Hematopoietic multipotent progenitor cell (in vitro differentiated cells): ENCODE measurements around the gene FAF1. TPM values are rescaled to one million over a fixed set of nuclear protein-coding genes. Genes with fewer than 3 reads are reported as not detected.
"Not testable (repeated sequence)": the region's sequence is repeated elsewhere in the genome, so short reads cannot be mapped to it uniquely, and the experiment has no call there.

Experiments
- DNase-seq, 3 donors: peaks; one replicate each; pipeline ENCODE4 v3.0.0-alpha.2; 2011 to 2015; ENCODE audit warnings: low read depth in 2 of 3, low spot score in 2 of 3
- total RNA-seq: library from RNA; depleted of rRNA; stranded (reverse); fragments of >200 nt; gene quantifications from one replicate; pipeline ENCODE4 v1.2.3, GENCODE V29; 2012

Gene FAF1
- total RNA-seq, 1 donor, result 14.0 TPM

- DNase-seq, result no peak
These were observed 7.5 kb upstream of the FAF1 start for GRCh38 chr1:50967416-50968157.

DNA sequence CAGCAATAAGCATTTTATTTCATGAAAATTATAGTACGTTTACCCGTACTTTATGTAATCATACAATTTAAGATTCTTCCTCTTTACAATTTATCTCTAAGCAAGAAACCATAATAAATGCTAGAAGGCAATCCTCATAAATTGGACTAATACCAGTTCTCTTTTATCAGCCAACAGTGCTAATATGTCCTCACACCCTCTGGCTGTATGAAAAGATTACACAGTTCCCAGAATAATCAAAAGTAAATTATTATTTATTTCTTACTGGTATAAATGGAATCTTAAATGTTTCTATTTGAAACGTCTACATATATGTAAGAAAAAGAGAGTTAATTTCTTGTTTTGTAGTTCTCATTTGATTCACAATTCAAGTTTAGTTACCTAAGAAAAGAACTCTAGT lies 6.9 kb upstream of the FAF1 start:
- DNase-seq, result no peak

DNA sequence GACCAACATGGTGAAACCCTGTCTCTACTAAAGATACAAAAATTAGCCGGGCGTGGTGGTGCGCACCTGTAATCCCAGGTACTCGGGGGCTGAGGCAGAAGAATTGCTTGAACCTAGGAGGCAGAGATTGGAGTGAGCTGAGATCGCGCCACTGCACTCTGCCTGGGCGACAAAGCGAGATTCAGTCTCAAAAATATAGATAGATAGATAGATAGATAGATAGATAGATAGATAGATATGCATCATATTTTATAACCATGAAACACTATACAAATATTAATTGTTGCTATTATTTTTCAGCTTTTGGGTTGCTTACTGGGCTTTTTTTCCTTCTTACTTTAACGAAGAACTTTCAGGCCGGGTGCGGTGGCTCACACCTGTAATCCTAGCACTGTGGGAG lies 4.8 kb upstream of the FAF1 start:
- DNase-seq, result no peak

DNA sequence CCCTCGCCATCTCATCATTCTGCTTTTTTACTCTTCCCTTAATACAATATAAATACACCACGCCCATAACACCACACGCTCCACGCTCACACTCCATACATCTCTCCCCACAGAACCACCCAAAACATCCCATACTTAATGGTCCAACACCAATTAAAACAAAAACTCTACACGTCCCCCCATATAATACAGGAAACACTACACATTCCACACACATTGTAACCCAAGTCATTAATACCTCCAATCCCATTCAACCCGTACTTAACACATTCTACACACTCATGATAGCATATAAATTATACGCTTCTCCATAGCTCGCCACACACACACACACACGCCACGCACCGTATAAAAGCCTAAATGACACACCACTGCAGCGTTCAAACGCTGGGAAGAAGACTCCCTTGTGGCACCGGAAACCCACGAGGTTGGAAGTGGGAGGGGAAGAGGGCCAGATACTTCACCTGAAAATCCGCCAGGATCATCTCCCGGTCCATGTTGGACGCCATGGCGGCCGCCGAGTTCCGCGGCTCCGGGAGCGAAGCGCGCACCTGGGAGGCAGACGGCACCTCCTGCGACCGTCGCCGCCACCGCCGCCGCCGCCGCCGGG lies 659 bp downstream of the FAF1 start:
- DNase-seq, result peak in 1 of 3 donors; percentile 48

DNA sequence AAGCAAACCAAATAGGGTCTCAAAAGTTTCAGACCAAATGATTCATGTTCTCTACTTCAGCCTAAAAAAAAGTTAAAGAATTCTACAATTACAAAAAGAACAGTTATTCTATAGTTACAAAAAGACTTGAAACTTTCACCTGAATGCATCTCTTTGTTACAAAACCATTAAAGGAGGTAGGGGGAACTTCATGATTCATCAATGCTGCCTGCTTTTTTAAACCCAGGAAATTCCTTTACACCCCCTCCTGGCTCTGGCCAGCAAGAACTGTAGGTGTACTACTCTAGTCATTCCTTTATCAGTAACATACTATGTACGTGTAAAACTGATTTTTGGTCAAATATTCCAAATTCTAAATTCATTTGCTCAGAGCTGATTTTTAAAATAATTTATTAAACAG lies 5.0 kb downstream of the FAF1 start:
- no peak for DNase-seq

- DNase-seq, result not testable (repeated sequence)
These were observed 7.5 kb downstream of the FAF1 start for GRCh38 chr1:50952566-50952965.

DNA sequence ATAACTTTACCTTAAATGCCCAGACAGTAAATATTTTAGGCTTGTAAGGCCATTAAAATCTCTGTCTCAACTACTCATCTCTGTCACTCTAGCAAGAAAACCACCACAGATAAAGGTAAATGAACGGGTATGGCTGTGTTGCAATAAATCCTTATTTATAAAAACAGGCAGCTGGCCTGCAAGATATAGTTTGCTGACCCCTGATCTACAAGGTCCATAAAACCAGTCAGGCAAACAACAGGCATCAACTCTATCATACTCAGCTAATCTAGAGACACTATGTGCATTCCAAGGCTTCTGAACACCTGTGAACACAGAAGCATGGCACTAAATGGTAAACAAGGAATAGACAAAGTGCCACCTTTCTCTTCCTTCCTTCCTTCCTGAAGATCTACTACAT lies 9.7 kb downstream of the FAF1 start:
- DNase-seq, result no peak

DNA sequence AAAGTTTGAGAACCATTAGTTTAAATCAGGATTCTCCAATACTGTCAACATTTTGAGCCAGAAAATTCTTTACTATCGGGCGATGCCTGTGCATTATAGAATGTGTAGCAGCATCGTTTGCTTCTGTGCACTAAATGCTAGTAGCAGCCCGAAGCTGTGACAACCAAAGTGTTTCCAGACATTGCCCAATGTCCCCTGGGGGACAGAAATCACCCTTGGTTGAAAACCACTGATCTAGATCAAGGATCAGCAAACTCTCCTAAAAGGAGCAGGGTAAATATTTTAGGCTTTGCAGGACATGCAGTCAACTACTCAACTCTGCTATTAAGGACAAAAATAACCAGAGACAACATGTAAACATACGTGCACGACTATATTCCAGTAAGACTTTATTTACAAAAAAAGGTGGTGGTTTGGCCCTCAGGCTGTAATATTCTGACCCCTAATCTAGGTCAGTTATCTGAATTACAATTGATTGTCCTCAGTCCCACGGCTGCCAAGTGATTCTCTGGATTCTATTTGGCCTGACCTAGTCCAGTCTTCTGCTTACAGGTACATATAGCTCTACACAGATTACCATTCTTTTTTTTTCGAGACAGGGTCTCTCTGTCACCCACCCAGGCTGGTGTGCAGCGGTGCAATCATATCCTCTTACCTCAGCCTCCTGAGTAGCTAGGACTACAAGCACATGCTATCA lies 10.6 kb downstream of the FAF1 start:
- no peak for DNase-seq

DNA sequence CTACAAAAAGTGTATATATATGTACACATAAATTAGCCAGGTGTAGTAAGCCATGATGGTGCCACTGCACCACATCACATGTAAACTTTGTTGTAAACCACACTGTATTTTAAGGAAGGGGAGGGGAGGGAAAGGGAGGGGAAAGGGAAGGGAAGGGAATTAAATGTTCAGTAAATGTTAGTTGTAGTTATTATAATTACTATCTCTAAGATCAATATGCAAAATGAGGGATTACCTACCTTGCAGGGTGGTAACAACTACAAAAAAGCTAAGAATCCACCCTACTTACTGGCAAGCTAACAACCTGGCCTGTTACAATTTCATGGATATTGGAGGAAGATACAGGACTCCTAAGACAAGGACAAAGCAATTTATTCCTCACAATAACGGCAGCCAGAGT lies 17.7 kb downstream of the FAF1 start:
- DNase-seq, result no peak

- no peak for DNase-seq
These were observed 19.8 kb downstream of the FAF1 start for GRCh38 chr1:50940291-50940690.

GRCh38 chr1:50936321-50936720 lies 23.7 kb downstream of the FAF1 start:
- DNase-seq, result no peak

DNA sequence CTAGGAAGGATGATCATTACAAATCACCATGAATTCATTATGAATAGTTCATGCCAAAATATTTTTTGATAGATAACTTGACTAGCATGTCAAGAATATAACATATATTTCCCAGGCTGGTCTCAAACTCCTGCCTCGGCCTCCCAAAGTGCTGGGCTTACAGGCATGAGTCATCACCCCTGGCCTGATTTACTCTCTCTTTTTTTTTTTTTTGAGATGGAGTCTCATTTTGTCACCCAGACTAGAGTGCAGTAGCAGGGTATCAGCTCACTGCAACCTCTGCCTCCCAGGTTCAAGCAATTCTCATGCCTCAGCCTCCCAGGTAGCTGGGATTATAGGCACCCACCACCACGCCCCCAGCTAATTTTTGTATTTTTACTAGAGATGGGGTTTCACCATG lies 24.8 kb downstream of the FAF1 start:
- not testable (repeated sequence) for DNase-seq

GRCh38 chr1:50934838-50935237 lies 25.2 kb downstream of the FAF1 start:
- no peak for DNase-seq

DNA sequence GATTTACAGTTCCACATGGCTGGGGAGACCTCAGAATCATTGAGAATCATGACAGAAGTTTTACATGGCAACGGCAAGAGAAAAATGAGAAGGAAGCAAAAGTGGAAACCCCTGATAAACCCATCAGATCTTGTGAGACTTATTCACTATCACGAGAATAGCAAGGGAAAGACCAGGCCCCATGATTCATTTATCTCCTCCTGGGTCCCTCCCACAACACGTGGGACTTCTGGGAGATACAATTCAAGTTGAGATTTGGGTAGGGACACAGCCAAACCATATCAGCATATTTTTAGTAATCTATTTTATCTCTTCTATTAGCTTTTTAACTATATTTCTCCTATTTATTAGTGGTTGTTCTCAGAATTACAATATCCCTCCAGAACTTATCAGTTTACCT lies 26.3 kb downstream of the FAF1 start:
- not testable (repeated sequence) for DNase-seq

- not testable (repeated sequence) for DNase-seq
These were observed 28.0 kb downstream of the FAF1 start for GRCh38 chr1:50932043-50932442.

- peak in 1 of 3 donors; percentile 4 for DNase-seq
These were observed 28.9 kb downstream of the FAF1 start for GRCh38 chr1:50930965-50931737.

DNA sequence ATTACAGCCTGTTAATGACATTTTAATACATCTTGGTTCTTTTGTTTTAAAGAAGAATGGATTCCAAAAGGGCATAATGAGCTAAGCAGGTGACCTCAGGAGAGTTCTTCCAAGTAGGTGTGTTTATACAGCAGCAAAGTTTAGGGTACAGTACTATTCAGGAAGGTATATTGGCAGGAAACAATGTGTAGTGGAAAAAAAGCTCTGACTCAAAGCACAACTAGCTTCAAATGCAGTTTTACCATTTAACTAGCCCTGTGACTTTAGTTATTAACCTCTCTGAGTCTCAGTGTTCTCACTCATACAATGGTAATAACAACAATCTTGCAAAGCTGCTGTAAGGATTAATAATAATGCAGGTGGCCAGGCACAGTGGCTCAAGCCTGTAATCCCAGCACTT lies 29.9 kb downstream of the FAF1 start:
- DNase-seq, result no peak

GRCh38 chr1:50929376-50929958 lies 30.6 kb downstream of the FAF1 start:
- peak; percentile 1 to 42 (median 21) for DNase-seq

- no peak for DNase-seq
These were observed 36.5 kb downstream of the FAF1 start for GRCh38 chr1:50923564-50923963.

DNA sequence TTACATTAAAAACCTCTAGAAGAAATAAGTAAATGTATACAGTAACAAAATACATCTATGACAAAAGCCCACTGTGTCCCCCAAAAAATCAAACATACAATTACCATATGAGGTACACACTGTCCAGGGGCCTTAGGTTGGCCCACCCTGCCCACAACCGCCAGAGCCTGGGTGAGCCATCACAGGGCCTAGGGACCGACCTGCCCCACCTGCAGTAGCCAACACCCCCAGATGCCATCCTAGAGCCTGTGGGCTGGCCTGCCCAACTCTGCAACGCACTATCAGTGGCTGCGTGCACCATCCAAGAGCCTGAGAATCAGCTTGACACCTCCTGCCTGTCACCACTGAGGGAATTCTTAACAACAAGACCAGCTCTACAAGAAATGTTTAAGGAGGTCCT lies 39.0 kb downstream of the FAF1 start:
- no peak for DNase-seq

DNA sequence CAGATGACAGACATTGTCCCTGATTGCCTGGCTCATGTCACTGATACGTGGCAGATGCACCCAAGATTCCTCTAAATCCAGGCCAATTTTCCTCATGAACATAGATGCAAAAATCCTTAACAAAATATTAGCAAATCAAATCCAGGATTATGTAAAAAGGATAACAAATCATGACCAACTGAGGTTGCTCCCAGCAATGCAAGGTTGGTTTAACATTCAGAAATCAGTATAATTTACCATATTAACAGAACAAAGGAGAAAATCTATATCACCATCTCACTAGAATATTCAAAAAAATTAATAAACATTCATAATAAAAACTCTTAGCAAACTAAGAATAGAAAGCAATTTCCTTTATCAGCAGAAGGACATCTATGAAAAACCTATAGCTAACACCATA lies 39.7 kb downstream of the FAF1 start:
- no peak for DNase-seq
